PFSK-1 (cell line): ENCODE data around the gene TLR10.

ENCODE experiments used
- POLR2AphosphoS5 ChIP-seq: IDR thresholded peaks from 2 replicates; pipeline ENCODE4 v1.6.1; 2012; ENCODE audit warnings: low read depth, mild to moderate bottlenecking, control low read depth, low read length, moderate library complexity
- TAF1 ChIP-seq: IDR thresholded peaks from 2 replicates; pipeline ENCODE4 v1.6.1; 2012; ENCODE audit warnings: low read length, control low read depth, borderline replicate concordance; ENCODE audit not compliant: insufficient read depth

- TF ChIP-seq POLR2AphosphoS5 = no peak
- no peak for TF ChIP-seq TAF1
Observed at GRCh38 chr4:38745881-38746280, 36.9 kb downstream of the TLR10 start.
